H1 (cell line): Measurements from ENCODE around the gene KCNJ10. TPM values are rescaled to one million over a fixed set of nuclear protein-coding genes. Genes with fewer than 3 reads are reported as not detected.
A peak's percentile ranks its signal among the peaks of the same experiment; 100 is the strongest.

Experiments
- ASH2L ChIP-seq: fragments of 200-600, 300-600 bp; sonication (generic); IDR thresholded peaks from one replicate; pipeline ENCODE4 v1.7.1; 2017; ENCODE audit warnings: low read length
- ATF2 ChIP-seq: IDR thresholded peaks from 2 replicates; pipeline ENCODE4 v1.6.1; 2012; ENCODE audit warnings: low read length, inconsistent platforms
- BCL11A ChIP-seq, 2 experiments: IDR thresholded peaks; one replicate each; pipeline ENCODE4 v1.6.1; 2011; ENCODE audit warnings: low read depth in 2 of 2, low read length in 2 of 2, mild to moderate bottlenecking in 2 of 2
- CBX8 ChIP-seq: fragments of 300-800, 300-1000 bp; sonication (generic); IDR thresholded peaks from 2 replicates; pipeline ENCODE4 v1.7.1; 2016; ENCODE audit warnings: low read depth, low read length, borderline replicate concordance
- CTBP2 ChIP-seq: IDR thresholded peaks from 2 replicates; pipeline ENCODE4 v1.7.0; 2011; ENCODE audit warnings: borderline replicate concordance, mild to moderate bottlenecking, moderate library complexity, mixed read lengths, low read length; ENCODE audit not compliant: insufficient read depth, insufficient read length
- CTCF ChIP-seq, 3 experiments: IDR thresholded peaks; 1 replicate in 2 of 3; 2 replicates in 1 of 3; pipeline versions ENCODE4 v1.5.1 to v1.6.1; 2011; ENCODE audit warnings: low read length in 3 of 3, mild to moderate bottlenecking in 3 of 3, inconsistent platforms in 2 of 3, low read depth in 1 of 3, moderate library complexity in 1 of 3; ENCODE audit not compliant: insufficient read depth in 1 of 3; ENCODE audit errors: control extremely low read depth in 1 of 3
- EGR1 ChIP-seq: IDR thresholded peaks from 2 replicates; pipeline ENCODE4 v1.6.1; 2011; ENCODE audit warnings: low read depth, low read length, borderline replicate concordance
- FOSL1 ChIP-seq: IDR thresholded peaks from 2 replicates; pipeline ENCODE4 v1.6.1; 2011; ENCODE audit warnings: mild to moderate bottlenecking, low read depth, low read length, moderate library complexity; ENCODE audit not compliant: insufficient read depth
- KDM1A ChIP-seq: fragments of 200-600, 300-600 bp; sonication (generic); IDR thresholded peaks from 2 replicates; pipeline ENCODE4 v1.7.1; 2016; ENCODE audit warnings: mild to moderate bottlenecking, low read length, borderline replicate concordance
- SIN3A ChIP-seq, 2 experiments: IDR thresholded peaks in 1 of 2; conservative IDR thresholded peaks in 1 of 2; 2 replicates each; pipeline ENCODE4 v1.6.1; 2011 to 2012; ENCODE audit warnings: low read length in 2 of 2, improper control_type of control experiment in 1 of 2, low read depth in 1 of 2, mild to moderate bottlenecking in 1 of 2
- SIRT6 ChIP-seq: IDR thresholded peaks from one replicate; pipeline ENCODE4 v1.7.1; 2012; ENCODE audit warnings: low read length, inconsistent platforms
- SP1 ChIP-seq: IDR thresholded peaks from 2 replicates; pipeline ENCODE4 v1.6.1; 2011; ENCODE audit warnings: low read depth, low read length
- SP4 ChIP-seq: IDR thresholded peaks from 2 replicates; pipeline ENCODE4 v1.6.1; 2012; ENCODE audit warnings: low read length, inconsistent platforms
- SRF ChIP-seq: IDR thresholded peaks from 2 replicates; pipeline ENCODE4 v1.6.1; 2011; ENCODE audit warnings: mild to moderate bottlenecking, low read depth, low read length, moderate library complexity
- SUZ12 ChIP-seq: fragments of 200-600 bp; sonication (generic); IDR thresholded peaks from 2 replicates; pipeline ENCODE4 v1.6.1; 2012; ENCODE audit warnings: mild to moderate bottlenecking, inconsistent platforms, low read length, moderate library complexity, mixed read lengths
- TBP ChIP-seq: IDR thresholded peaks from 2 replicates; pipeline ENCODE4 v1.6.1; 2011; ENCODE audit warnings: low read depth, low read length, improper control_type of control experiment
- TCF12 ChIP-seq: IDR thresholded peaks from 2 replicates; pipeline ENCODE4 v1.6.1; 2011; ENCODE audit warnings: low read depth, mild to moderate bottlenecking, low read length
- polyA plus RNA-seq, 7 experiments: library from polyadenylated mRNA; depleted of rRNA in 3 of 7; stranded (reverse) in 5 of 7; unstranded in 2 of 7; fragments of >200 nt in 5 of 7; fragments of 200-250 nt in 2 of 7; gene quantifications; 1 replicate in 5 of 7; 2 replicates in 1 of 7; 4 replicates in 1 of 7; pipeline versions ENCODE4 v1.2.1 to v1.2.3, GENCODE V29; 2011 to 2013; ENCODE audit warnings: missing spikeins in 2 of 7, mixed read lengths in 2 of 7
- total RNA-seq: library from RNA; stranded (reverse); fragmentation: NEBNext Ultra II Directional; extraction: Animal tissue kit (Norgen Biotek cat#: 25700); gene quantifications from 2 replicates; pipeline ENCODE4 v1.2.1, GENCODE V29; 2021

KCNJ10 gene
- total and polyA plus RNA-seq, 2 of the 8 experiments (the other 6 are each of a cell fraction or from before 2014, with no cell fraction given): 1.7 to 2.4 TPM

- TF ChIP-seq CTBP2: peak; percentile 93
- TF ChIP-seq CTCF (IDR thresholded peaks at IDR 0.05; ENCODE audit: control extremely low read depth in 1 of 3, insufficient read depth in 1 of 3, low read depth in 1 of 3, low read length in 3 of 3): peak; percentile 45 to 76 (median 69)
- peak; percentile 36; the same call in 1 of the 2 replicates for TF ChIP-seq SP1
- TF ChIP-seq SIRT6: no peak
- no peak for TF ChIP-seq TBP
- no peak for TF ChIP-seq ATF2
- peak; percentile 79; the same call in 1 of the 2 replicates for TF ChIP-seq TCF12
- TF ChIP-seq BCL11A (IDR thresholded peaks at IDR 0.05; ENCODE audit: low read depth in 2 of 2, low read length in 2 of 2): no peak
- TF ChIP-seq SRF: no peak
- TF ChIP-seq EGR1: no peak; the same call in 1 of the 2 replicates
- TF ChIP-seq SP4: no peak
- TF ChIP-seq FOSL1: no peak
- peak in 1 of 2 experiments; percentile 81; a peak in 1 of 4 replicates for TF ChIP-seq SIN3A (conservative IDR thresholded peaks at IDR 0.05 in 1 of 2, IDR thresholded peaks at IDR 0.05 in 1 of 2; ENCODE audit: low read depth in 1 of 2, low read length in 2 of 2)
- 0 out of 2 replicates have a peak, but pooled peaks have one; percentile 60 for TF ChIP-seq KDM1A
- TF ChIP-seq CBX8: no peak
- TF ChIP-seq ASH2L: peak; percentile 67
- TF ChIP-seq SUZ12: no peak
Observed at GRCh38 chr1:160046494-160047110, 23.4 kb downstream of the KCNJ10 start (continued).
